GM23338 (cell line): Measurements from ENCODE around the gene TBATA. TPM values are rescaled to one million over a fixed set of nuclear protein-coding genes. Genes with fewer than 3 reads are reported as not detected.

Experiments used
- ATAC-seq: fragments of 200-7000 bp; cut with Tn5 transposase; 3 replicates; pipeline ENCODE4 v1.9.1; 2020
- DNase-seq: peaks from one replicate; pipeline ENCODE4 v3.0.0-alpha.2; 2015; ENCODE audit warnings: low spot score
- H2AFZ ChIP-seq: fragments of 200-600 bp; sonication (generic); 2 replicates; pipeline ENCODE4 v1.8.0; 2016; ENCODE audit warnings: antibody characterized with exemption, mild to moderate bottlenecking, moderate library complexity
- H3F3A ChIP-seq: fragments of 200-600 bp; sonication (generic); replicated peaks from 2 replicates; pipeline ENCODE4 v1.8.0; 2017; ENCODE audit warnings: antibody characterized with exemption, mixed run types, low read depth
- H3K27ac ChIP-seq: fragments of 200-600 bp; sonication (generic); 2 replicates; pipeline ENCODE4 v1.6.1; 2016; ENCODE audit warnings: low read depth
- H3K27me3 ChIP-seq: fragments of 200-600 bp; sonication (generic); 2 replicates; pipeline ENCODE4 v1.8.0; 2016; ENCODE audit warnings: mild to moderate bottlenecking, mixed run types, moderate library complexity; ENCODE audit not compliant: insufficient read depth
- H3K36me3 ChIP-seq: fragments of 200-600 bp; sonication (generic); 2 replicates; pipeline ENCODE4 v1.8.0; 2016; ENCODE audit warnings: mild to moderate bottlenecking; ENCODE audit not compliant: insufficient read depth
- H3K4me1 ChIP-seq: fragments of 200-600 bp; sonication (generic); 2 replicates; pipeline ENCODE4 v1.8.0; 2016; ENCODE audit warnings: mild to moderate bottlenecking, moderate library complexity; ENCODE audit not compliant: insufficient read depth
- H3K4me2 ChIP-seq: fragments of 200-600 bp; sonication (generic); 2 replicates; pipeline ENCODE4 v1.7.1; 2017; ENCODE audit warnings: mixed run types
- H3K4me3 ChIP-seq: fragments of 200-600 bp; sonication (generic); 2 replicates; pipeline ENCODE4 v1.6.1; 2016; ENCODE audit warnings: mixed run types
- H3K79me2 ChIP-seq: fragments of 200-600 bp; sonication (generic); replicated peaks from 2 replicates; pipeline ENCODE4 v1.8.0; 2017; ENCODE audit warnings: mild to moderate bottlenecking; ENCODE audit not compliant: insufficient read depth
- H3K9me2 ChIP-seq: fragments of 200-600 bp; sonication (generic); 2 replicates; pipeline ENCODE4 v1.8.0; 2017; ENCODE audit not compliant: insufficient read depth
- H4K20me1 ChIP-seq: fragments of 200-600 bp; sonication (generic); replicated peaks from 2 replicates; pipeline ENCODE4 v1.8.0; 2017; ENCODE audit warnings: mild to moderate bottlenecking; ENCODE audit not compliant: insufficient read depth
- H3K27ac Mint-ChIP-seq: 2 replicates; pipeline ENCODE4 v1.8.0; 2020; ENCODE audit warnings: inconsistent platforms, mild to moderate bottlenecking, moderate library complexity, mixed read lengths
- H3K27me3 Mint-ChIP-seq: 3 replicates; pipeline ENCODE4 v1.8.0; 2022; ENCODE audit warnings: low read depth, mild to moderate bottlenecking, moderate library complexity, mixed read lengths, inconsistent platforms; ENCODE audit not compliant: insufficient read depth, poor library complexity
- H3K36me3 Mint-ChIP-seq: 3 replicates; pipeline ENCODE4 v1.8.0; 2021; ENCODE audit warnings: low read depth, mild to moderate bottlenecking, inconsistent platforms, moderate library complexity, mixed read lengths
- H3K4me1 Mint-ChIP-seq: 3 replicates; pipeline ENCODE4 v1.8.0; 2020; ENCODE audit warnings: mild to moderate bottlenecking, inconsistent platforms, mixed read lengths
- H3K4me3 Mint-ChIP-seq: 3 replicates; pipeline ENCODE4 v1.8.0; 2021; ENCODE audit warnings: moderate library complexity, mild to moderate bottlenecking, inconsistent platforms, mixed read lengths
- H3K9me3 Mint-ChIP-seq: 3 replicates; pipeline ENCODE4 v1.8.0; 2020; ENCODE audit warnings: moderate library complexity, mild to moderate bottlenecking, inconsistent platforms, mixed read lengths
- CREB1 ChIP-seq: fragments of 250-450 bp; sonication (Bioruptor Pico); IDR thresholded peaks from 2 replicates; pipeline ENCODE4 v1.5.0; 2020; ENCODE audit warnings: low read depth, mild to moderate bottlenecking, moderate library complexity
- EZH2 ChIP-seq: fragments of 200-600 bp; sonication (generic); IDR thresholded peaks from one replicate; pipeline ENCODE4 v1.8.0; 2017; ENCODE audit warnings: antibody characterized with exemption, mild to moderate bottlenecking, low read depth; ENCODE audit not compliant: unreplicated experiment
- NANOG ChIP-seq: IDR thresholded peaks from 2 replicates; pipeline ENCODE4 v1.6.1; 2016; ENCODE audit warnings: antibody characterized with exemption, borderline replicate concordance
- POLR2AphosphoS5 ChIP-seq: IDR thresholded peaks from 2 replicates; pipeline ENCODE4 v1.6.1; 2016; ENCODE audit warnings: antibody characterized with exemption, low read depth
- STAT1 ChIP-seq: IDR thresholded peaks from one replicate; pipeline ENCODE4 v1.6.1; 2016; ENCODE audit warnings: antibody characterized with exemption; ENCODE audit not compliant: unreplicated experiment
- ZNF114 ChIP-seq: fragments of 250-450 bp; sonication (Bioruptor Pico); IDR thresholded peaks from 2 replicates; pipeline ENCODE4 v1.5.0; 2020; ENCODE audit warnings: mild to moderate bottlenecking, moderate library complexity
- ZNF462 ChIP-seq: fragments of 250-450 bp; sonication (Bioruptor Pico); IDR thresholded peaks from 2 replicates; pipeline ENCODE4 v1.5.0; 2020; ENCODE audit warnings: mild to moderate bottlenecking, moderate library complexity
- polyA plus RNA-seq: library from polyadenylated mRNA; unstranded; fragments of >200 nt; fragmentation: Nextera tagmentation; extraction: Ambion mirVana; gene quantifications from 2 replicates; pipeline ENCODE4 v1.2.1, GENCODE V29; 2016
- total RNA-seq: library from RNA; depleted of rRNA; stranded (reverse); fragments of >200 nt; shearing (Covaris generic); gene quantifications from 2 replicates; pipeline ENCODE4 v1.2.3, GENCODE V29; 2014
- TF ChIP-seq, protein P1 (sequence below), 2 experiments: fragments of 200-600 bp in 1 of 2; sonication (generic) in 1 of 2; conservative IDR thresholded peaks; 2 replicates each; pipeline versions ENCODE4 v1.5.1 to v1.6.1; 2016 to 2017; ENCODE audit warnings: antibody characterized with exemption in 2 of 2, low read depth in 2 of 2, mild to moderate bottlenecking in 2 of 2, moderate library complexity in 1 of 2

The TBATA gene
- total and polyA plus RNA-seq, 2 experiments from 2014 or later: not detected

DNA sequence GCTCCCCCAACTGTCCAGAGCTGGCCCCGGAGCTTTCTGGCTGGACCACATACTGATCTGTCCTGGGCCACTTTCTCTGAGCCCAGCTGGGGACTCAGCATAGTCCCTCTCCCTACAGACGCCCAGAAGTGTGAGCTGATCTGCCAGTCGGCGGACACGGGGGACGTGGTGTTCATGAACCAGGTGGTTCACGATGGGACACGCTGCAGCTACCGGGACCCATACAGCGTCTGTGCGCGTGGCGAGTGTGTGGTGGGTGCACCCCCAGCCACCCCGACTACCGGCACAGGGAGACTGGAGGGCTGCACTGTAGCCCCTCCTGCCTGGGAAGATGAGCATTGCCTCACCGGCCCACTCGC, 41.8 kb downstream of the TBATA start:
- Mint-ChIP-seq H3K9me3 (no peaks in the 10 kb centered on the region), H3K27ac (no peak overlapping the region), H3K4me3 (no peak overlapping the region), H3K4me1 (peaks cover 4% of the 10 kb centered on the region; the same call in 2 of the 3 replicates), H3K27me3 (peaks cover 7% of the 10 kb centered on the region), H3K36me3 (no peaks in the 10 kb centered on the region)
- no peak overlapping the region for H3K4me2 ChIP-seq
- no peak for ATAC-seq
- H3K27me3 ChIP-seq: no peaks in the 10 kb centered on the region
- DNase-seq: no peak
- no peaks in the 10 kb centered on the region for H3F3A ChIP-seq
- no peaks in the 10 kb centered on the region for H4K20me1 ChIP-seq
- H3K27ac ChIP-seq: no peak overlapping the region
- TF ChIP-seq NANOG: no peak
- TF ChIP-seq, protein P1, sequence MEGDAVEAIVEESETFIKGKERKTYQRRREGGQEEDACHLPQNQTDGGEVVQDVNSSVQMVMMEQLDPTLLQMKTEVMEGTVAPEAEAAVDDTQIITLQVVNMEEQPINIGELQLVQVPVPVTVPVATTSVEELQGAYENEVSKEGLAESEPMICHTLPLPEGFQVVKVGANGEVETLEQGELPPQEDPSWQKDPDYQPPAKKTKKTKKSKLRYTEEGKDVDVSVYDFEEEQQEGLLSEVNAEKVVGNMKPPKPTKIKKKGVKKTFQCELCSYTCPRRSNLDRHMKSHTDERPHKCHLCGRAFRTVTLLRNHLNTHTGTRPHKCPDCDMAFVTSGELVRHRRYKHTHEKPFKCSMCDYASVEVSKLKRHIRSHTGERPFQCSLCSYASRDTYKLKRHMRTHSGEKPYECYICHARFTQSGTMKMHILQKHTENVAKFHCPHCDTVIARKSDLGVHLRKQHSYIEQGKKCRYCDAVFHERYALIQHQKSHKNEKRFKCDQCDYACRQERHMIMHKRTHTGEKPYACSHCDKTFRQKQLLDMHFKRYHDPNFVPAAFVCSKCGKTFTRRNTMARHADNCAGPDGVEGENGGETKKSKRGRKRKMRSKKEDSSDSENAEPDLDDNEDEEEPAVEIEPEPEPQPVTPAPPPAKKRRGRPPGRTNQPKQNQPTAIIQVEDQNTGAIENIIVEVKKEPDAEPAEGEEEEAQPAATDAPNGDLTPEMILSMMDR (conservative IDR thresholded peaks at IDR 0.05; ENCODE audit: low read depth in 2 of 2): no peak
- no peak for TF ChIP-seq POLR2AphosphoS5
- no peak for TF ChIP-seq CREB1 (CRISPR knock-in tag)
- TF ChIP-seq ZNF462 (CRISPR knock-in tag): no peak
- TF ChIP-seq EZH2: no peak
- no peak for TF ChIP-seq STAT1
- TF ChIP-seq ZNF114 (CRISPR knock-in tag): no peak
- H3K4me1 ChIP-seq: no peaks in the 10 kb centered on the region
- no peaks in the 10 kb centered on the region for H3K9me2 ChIP-seq
- H2AFZ ChIP-seq: no peak overlapping the region
- H3K36me3 ChIP-seq: no peaks in the 10 kb centered on the region
- no peak overlapping the region for H3K4me3 ChIP-seq
- H3K79me2 ChIP-seq: no peaks in the 10 kb centered on the region
